OCI-M1 (cell line): ENCODE results near the gene TATDN2.
"Not testable (repeated sequence)": the region's sequence is repeated elsewhere in the genome, so short reads cannot be mapped to it uniquely, and the experiment has no call there.

Source experiments
- DNase-seq: peaks from one replicate; lab custom pipeline; 2025; lab: John Stamatoyannopoulos, UW

Gene TATDN2

GRCh38 chr3:10238345-10239183, 9.7 kb upstream of the TATDN2 start:
- DNase-seq = peak; percentile 49

GRCh38 chr3:10240799-10241198, 7.5 kb upstream of the TATDN2 start:
- DNase-seq = no peak

- peak; percentile 89 for DNase-seq
These were observed 5.8 kb upstream of the TATDN2 start for GRCh38 chr3:10242182-10243065.

GRCh38 chr3:10244009-10244408, 4.2 kb upstream of the TATDN2 start:
- no peak for DNase-seq

- DNase-seq = peak; percentile 26
These were observed 3.1 kb upstream of the TATDN2 start for GRCh38 chr3:10245081-10245712.

- no peak for DNase-seq
These were observed 528 bp upstream of the TATDN2 start for GRCh38 chr3:10247679-10248183.

- peak; percentile 50 for DNase-seq
These were observed 907 bp downstream of the TATDN2 start for GRCh38 chr3:10248984-10249748.

- DNase-seq = no peak
These were observed 1.6 kb downstream of the TATDN2 start for GRCh38 chr3:10249833-10250232.

- no peak for DNase-seq
These were observed 2.7 kb downstream of the TATDN2 start for GRCh38 chr3:10251006-10251405.

- DNase-seq = no peak
These were observed 5.5 kb downstream of the TATDN2 start for GRCh38 chr3:10253731-10254130.

GRCh38 chr3:10255835-10256234, 7.6 kb downstream of the TATDN2 start:
- DNase-seq = no peak

GRCh38 chr3:10259036-10259435, 10.8 kb downstream of the TATDN2 start:
- DNase-seq = no peak

GRCh38 chr3:10259798-10260197, 11.5 kb downstream of the TATDN2 start:
- no peak for DNase-seq

GRCh38 chr3:10260211-10260701, 12.0 kb downstream of the TATDN2 start:
- DNase-seq = no peak

GRCh38 chr3:10262027-10262426, 13.8 kb downstream of the TATDN2 start:
- no peak for DNase-seq

GRCh38 chr3:10263646-10264363, 15.5 kb downstream of the TATDN2 start:
- peak; percentile 40 for DNase-seq

GRCh38 chr3:10265833-10266232, 17.6 kb downstream of the TATDN2 start:
- no peak for DNase-seq

- DNase-seq = not testable (repeated sequence)
These were observed 18.7 kb downstream of the TATDN2 start for GRCh38 chr3:10266936-10267335.

- no peak for DNase-seq
These were observed 19.9 kb downstream of the TATDN2 start for GRCh38 chr3:10268116-10268515.

- DNase-seq = no peak
These were observed 20.7 kb downstream of the TATDN2 start for GRCh38 chr3:10268930-10269329.

GRCh38 chr3:10269443-10269842, 21.2 kb downstream of the TATDN2 start:
- no peak for DNase-seq
